Naive thymus-derived CD4-positive, alpha-beta T cell (primary cell): ENCODE measurements around the gene AGMO. TPM values are rescaled to one million over a fixed set of nuclear protein-coding genes. Genes with fewer than 3 reads are reported as not detected.

Source experiments
- ATAC-seq: fragments of 150-1000 bp; cut with Tn5 transposase; 2 replicates; pipeline ENCODE4 v1.10.0; 2021; ENCODE audit warnings: mild to moderate bottlenecking, moderate library complexity
- CTCF ChIA-PET: fragments of 350-600 bp; sonication (Branson Sonifier 250); formaldehyde crosslinking; loops from one replicate; lab custom pipeline; 2021; ENCODE audit warnings: antibody characterized with exemption; lab: Charles Lee
- POLR2A ChIA-PET: fragments of 350-600 bp; sonication (Branson Sonifier 250); formaldehyde crosslinking; loops from one replicate; lab custom pipeline; 2021; ENCODE audit warnings: antibody characterized with exemption, inconsistent platforms; lab: Charles Lee
- DNase-seq, 9 donors: peaks; one replicate each; pipeline versions ENCODE4 v3.0.0 to v3.0.0-alpha.2; 2020 to 2022; ENCODE audit warnings: mixed read lengths in 1 of 9
- H3K27ac ChIP-seq: one replicate; pipeline ENCODE4 v1.7.0; 2013; ENCODE audit warnings: mild to moderate bottlenecking, low read depth, low read length, moderate library complexity
- H3K27me3 ChIP-seq, 2 donors: one replicate each; pipeline ENCODE4 v1.7.0; 2013; ENCODE audit warnings: low read length in 2 of 2, mild to moderate bottlenecking in 2 of 2, moderate library complexity in 2 of 2; ENCODE audit not compliant: control insufficient read depth in 2 of 2, insufficient read depth in 2 of 2
- H3K36me3 ChIP-seq, 3 experiments: 1 replicate in 2 of 3; 2 replicates in 1 of 3; pipeline ENCODE4 v1.7.0; 2013; ENCODE audit warnings: low read length in 3 of 3, mild to moderate bottlenecking in 3 of 3, moderate library complexity in 1 of 3; ENCODE audit not compliant: insufficient read depth in 3 of 3, control insufficient read depth in 2 of 3
- H3K4me1 ChIP-seq, 2 donors: one replicate each; pipeline ENCODE4 v1.7.0; 2013; ENCODE audit warnings: low read length in 2 of 2, mild to moderate bottlenecking in 2 of 2, moderate library complexity in 1 of 2; ENCODE audit not compliant: control insufficient read depth in 2 of 2, insufficient read depth in 2 of 2
- H3K4me3 ChIP-seq: 2 replicates; pipeline ENCODE4 v1.7.0; 2013; ENCODE audit warnings: mild to moderate bottlenecking, low read length
- H3K9me3 ChIP-seq, 3 experiments: 1 replicate in 2 of 3; 2 replicates in 1 of 3; pipeline ENCODE4 v1.7.0; 2013; ENCODE audit warnings: low read length in 3 of 3; ENCODE audit not compliant: control insufficient read depth in 2 of 3
- H3K27ac Mint-ChIP-seq, 9 donors: one replicate each; pipeline ENCODE4 v1.8.0; 2020 to 2022; ENCODE audit warnings: mixed read lengths in 9 of 9, mild to moderate bottlenecking in 8 of 9, moderate library complexity in 5 of 9, inconsistent platforms in 2 of 9
- H3K27me3 Mint-ChIP-seq, 5 donors: one replicate each; pipeline ENCODE4 v1.8.0; 2021 to 2022; ENCODE audit warnings: mixed read lengths in 5 of 5, mild to moderate bottlenecking in 1 of 5
- H3K36me3 Mint-ChIP-seq, 5 donors: one replicate each; pipeline ENCODE4 v1.8.0; 2020 to 2022; ENCODE audit warnings: mixed read lengths in 5 of 5, mild to moderate bottlenecking in 3 of 5, inconsistent platforms in 1 of 5
- H3K4me1 Mint-ChIP-seq, 7 donors: one replicate each; pipeline ENCODE4 v1.8.0; 2020 to 2022; ENCODE audit warnings: mixed read lengths in 7 of 7, mild to moderate bottlenecking in 3 of 7, inconsistent platforms in 1 of 7
- H3K4me3 Mint-ChIP-seq, 10 donors: one replicate each; pipeline ENCODE4 v1.8.0; 2020 to 2022; ENCODE audit warnings: mild to moderate bottlenecking in 10 of 10, mixed read lengths in 10 of 10, moderate library complexity in 6 of 10, inconsistent platforms in 2 of 10
- H3K9me3 Mint-ChIP-seq, 11 donors: one replicate each; pipeline ENCODE4 v1.8.0; 2020 to 2022; ENCODE audit warnings: mixed read lengths in 11 of 11, mild to moderate bottlenecking in 4 of 11, inconsistent platforms in 1 of 11, moderate library complexity in 1 of 11
- intact Hi-C, 2 donors: fragments of 100-400 bp; cut with micrococcal nuclease; formaldehyde crosslinking; loops; one replicate each; pipeline ENCODE4 v1.15.1; 2023
- polyA plus RNA-seq, 2 donors: library from polyadenylated mRNA; unstranded; fragments of 300-500 nt; fragmentation: Illumina TruSeq; gene quantifications; one replicate each; pipeline ENCODE4 v1.2.3, GENCODE V29; 2021
- total RNA-seq, 6 experiments: library from RNA in 5 of 6; stranded (reverse) in 5 of 6; gene quantifications; 1 replicate in 5 of 6; 2 replicates in 1 of 6; pipeline ENCODE4 v1.2.3 and lab custom pipeline; 2021 to 2026

AGMO gene
- total and polyA plus RNA-seq, 7 experiments from 2014 or later, result not detected

DNA sequence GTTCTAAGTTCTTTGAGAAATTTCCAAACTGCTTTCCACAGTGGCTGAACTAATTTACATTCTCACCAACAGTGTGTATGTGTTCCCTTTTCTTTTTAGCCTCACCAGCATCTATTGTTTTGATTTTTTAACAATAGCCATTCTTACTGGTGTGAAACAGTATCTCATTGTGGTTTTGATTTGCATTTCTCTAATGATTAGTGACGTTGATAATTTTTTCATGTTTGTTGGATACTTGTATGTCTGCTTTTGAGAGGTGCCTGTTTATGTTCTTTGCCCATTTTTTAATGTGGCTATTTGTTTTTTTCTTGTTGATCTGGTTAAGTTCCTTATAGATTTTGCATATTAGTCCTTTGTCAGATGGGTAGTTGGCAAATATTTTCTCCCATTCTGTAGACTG lies 191.4 kb downstream of the AGMO start:
- Mint-ChIP-seq H3K9me3 (peaks cover 0 to 17% (median 1%) of the 10 kb centered on the region in 11 donors), H3K27ac (no peak overlapping the region), H3K4me3 (no peak overlapping the region), H3K27me3 (no peaks in the 10 kb centered on the region), H3K36me3 (no peaks in the 10 kb centered on the region), H3K4me1 (no peaks in the 10 kb centered on the region)
- Histone ChIP-seq H3K4me3 (no peak overlapping the region), H3K36me3 (no peaks in the 10 kb centered on the region), H3K27ac (no peak overlapping the region), H3K4me1 (no peaks in the 10 kb centered on the region), H3K9me3 (peaks cover 0 to 3% (median 0%) of the 10 kb centered on the region in 3 experiments), H3K27me3 (no peaks in the 10 kb centered on the region)
- ATAC-seq (no peak), DNase-seq (no peak)
- POLR2A ChIA-PET, result no interaction called here
- CTCF ChIA-PET, result no interaction called here
- intact Hi-C loops, result no loop called here

DNA sequence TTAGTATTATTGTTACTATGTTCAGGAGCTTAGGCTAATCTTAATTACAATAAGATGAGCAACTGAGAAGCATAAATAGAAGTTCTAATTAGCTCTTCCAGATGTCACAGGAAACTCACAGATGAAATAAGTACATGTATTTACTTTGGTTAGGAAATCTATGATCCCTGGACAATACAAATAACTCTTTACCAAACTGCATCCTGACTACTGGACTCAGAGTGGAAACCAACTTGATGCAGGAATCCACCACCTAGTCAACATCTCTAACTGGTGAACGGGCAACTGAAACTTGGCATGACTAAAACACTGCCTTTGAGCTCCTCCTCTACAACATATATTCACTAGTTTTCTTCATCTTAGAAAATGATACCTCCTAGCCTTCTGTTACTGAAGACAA lies 193.2 kb downstream of the AGMO start:
- Mint-ChIP-seq H3K4me3 (no peak overlapping the region), H3K27me3 (no peaks in the 10 kb centered on the region), H3K36me3 (no peaks in the 10 kb centered on the region), H3K27ac (no peak overlapping the region), H3K4me1 (no peaks in the 10 kb centered on the region), H3K9me3 (peaks cover 0 to 17% (median 1%) of the 10 kb centered on the region in 11 donors)
- intact Hi-C loops, result no loop called here
- no peak for DNase-seq
- ATAC-seq, result no peak
- Histone ChIP-seq H3K27me3 (no peaks in the 10 kb centered on the region), H3K9me3 (no peaks in the 10 kb centered on the region), H3K4me1 (no peaks in the 10 kb centered on the region), H3K36me3 (no peaks in the 10 kb centered on the region), H3K27ac (no peak overlapping the region), H3K4me3 (no peak overlapping the region)
- ChIA-PET CTCF (no interaction called here), POLR2A (no interaction called here)

DNA sequence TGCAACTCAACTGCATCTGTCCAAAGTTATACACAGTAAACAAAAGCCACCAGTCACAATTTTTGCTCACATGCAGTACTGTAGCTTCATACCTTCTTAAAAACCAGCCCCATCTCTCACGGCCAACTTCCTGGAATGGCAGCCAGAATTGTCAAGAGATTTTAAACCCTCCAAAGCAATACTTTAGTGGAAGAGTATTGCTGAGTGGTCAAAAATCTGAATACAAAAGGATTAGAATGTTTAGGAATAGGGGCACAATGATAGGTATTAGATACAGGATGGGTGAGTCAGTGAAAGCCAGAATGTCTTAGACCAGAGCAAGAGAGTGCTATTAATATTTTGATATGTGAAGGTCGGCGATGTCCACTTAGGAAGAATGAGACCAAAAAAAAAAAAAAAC lies 193.9 kb downstream of the AGMO start:
- H3K4me1 ChIP-seq, result no peaks in the 10 kb centered on the region
- intact Hi-C loops, result no loop called here
- ATAC-seq (no peak), DNase-seq (no peak)
- ChIA-PET POLR2A (no interaction called here), CTCF (no interaction called here)
- Mint-ChIP-seq H3K9me3 (peaks cover 0 to 17% (median 1%) of the 10 kb centered on the region in 11 donors), H3K27ac (no peak overlapping the region), H3K36me3 (no peaks in the 10 kb centered on the region), H3K4me1 (no peaks in the 10 kb centered on the region), H3K27me3 (no peaks in the 10 kb centered on the region), H3K4me3 (no peak overlapping the region)
- no peaks in the 10 kb centered on the region for H3K9me3 ChIP-seq
- H3K4me3 ChIP-seq, result no peak overlapping the region
- H3K27ac ChIP-seq, result no peak overlapping the region
- H3K27me3 ChIP-seq, result no peaks in the 10 kb centered on the region
- H3K36me3 ChIP-seq, result no peaks in the 10 kb centered on the region

DNA sequence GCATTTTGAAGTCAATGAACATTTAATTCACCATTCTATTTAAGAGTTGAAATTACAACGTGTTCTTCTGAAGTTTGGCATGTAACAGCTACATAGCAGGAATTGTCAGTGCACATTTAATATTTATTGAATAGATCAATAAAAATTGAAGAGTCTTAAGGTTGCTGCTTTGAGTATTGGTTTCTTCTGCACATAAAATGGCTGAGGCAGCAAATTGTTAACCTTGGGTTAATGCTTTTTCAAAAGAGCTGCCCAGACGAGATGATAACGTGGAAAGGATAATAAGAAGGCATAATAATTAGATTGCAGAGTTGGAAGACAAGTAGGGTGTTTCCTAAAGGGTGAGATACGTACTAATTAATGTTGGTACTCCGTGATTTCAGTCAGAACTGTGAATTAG lies 203.7 kb downstream of the AGMO start:
- H3K4me1 ChIP-seq, result no peaks in the 10 kb centered on the region
- H3K27ac ChIP-seq, result no peak overlapping the region
- Mint-ChIP-seq H3K27ac (no peak overlapping the region), H3K36me3 (no peaks in the 10 kb centered on the region), H3K9me3 (peaks cover 0 to 3% (median 0%) of the 10 kb centered on the region in 11 donors), H3K4me1 (no peaks in the 10 kb centered on the region), H3K4me3 (no peak overlapping the region), H3K27me3 (no peaks in the 10 kb centered on the region)
- ChIA-PET POLR2A (no interaction called here), CTCF (no interaction called here)
- intact Hi-C loops, result no loop called here
- DNase-seq, result no peak
- no peaks in the 10 kb centered on the region for H3K9me3 ChIP-seq
- ATAC-seq, result no peak
- H3K27me3 ChIP-seq, result no peaks in the 10 kb centered on the region
- no peaks in the 10 kb centered on the region for H3K36me3 ChIP-seq
- H3K4me3 ChIP-seq, result no peak overlapping the region

DNA sequence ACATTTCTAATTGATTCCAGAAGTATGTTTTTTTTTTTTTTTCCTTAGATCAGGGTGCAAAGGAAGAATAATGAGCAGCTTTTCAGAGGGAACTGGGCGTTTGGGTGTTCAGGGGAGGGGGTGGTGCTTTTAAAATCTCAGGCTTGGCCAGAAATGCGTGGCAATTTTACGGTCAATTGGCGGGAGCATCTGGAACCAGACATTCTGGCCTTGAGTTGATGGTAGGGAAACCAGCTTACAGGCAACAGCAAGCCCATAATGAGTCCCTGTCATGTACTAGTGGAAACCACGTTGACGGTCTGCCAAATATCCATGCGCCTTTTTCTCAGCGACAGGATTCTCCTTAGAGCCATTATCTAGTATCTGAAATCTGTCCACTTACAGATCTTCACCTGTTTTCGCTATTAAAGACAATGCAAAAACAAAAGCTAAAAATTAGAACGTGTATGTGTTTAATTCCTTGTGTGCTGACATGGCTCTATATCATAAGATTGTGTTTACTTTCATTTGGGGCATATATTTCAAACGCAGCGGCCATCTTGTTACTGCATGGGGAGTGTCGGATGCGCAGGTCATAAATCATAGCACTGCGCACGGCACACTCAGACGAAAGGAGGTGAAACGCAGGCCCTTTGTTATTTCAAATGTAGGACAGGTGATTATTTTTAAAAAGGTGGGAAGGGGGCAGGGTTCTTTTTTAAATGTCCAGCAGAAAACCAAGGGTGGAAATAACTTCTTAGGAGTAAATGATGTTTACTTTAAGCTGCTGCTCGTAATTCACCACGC lies 209.2 kb downstream of the AGMO start:
- H3K36me3 ChIP-seq, result no peaks in the 10 kb centered on the region
- Mint-ChIP-seq H3K4me3 (no peak overlapping the region), H3K4me1 (no peaks in the 10 kb centered on the region), H3K36me3 (no peaks in the 10 kb centered on the region), H3K27ac (peak overlapping the region in 1 of 9 donors; percentile 42), H3K27me3 (no peaks in the 10 kb centered on the region), H3K9me3 (peaks cover 0 to 8% (median 2%) of the 10 kb centered on the region in 11 donors)
- intact Hi-C loops, result no loop called here
- no peaks in the 10 kb centered on the region for H3K9me3 ChIP-seq
- POLR2A ChIA-PET, result no interaction called here
- ATAC-seq, result no peak
- no peak overlapping the region for H3K27ac ChIP-seq
- H3K4me3 ChIP-seq, result no peak overlapping the region
- CTCF ChIA-PET, result no interaction called here
- DNase-seq, result no peak
- no peaks in the 10 kb centered on the region for H3K27me3 ChIP-seq
- no peaks in the 10 kb centered on the region for H3K4me1 ChIP-seq

DNA sequence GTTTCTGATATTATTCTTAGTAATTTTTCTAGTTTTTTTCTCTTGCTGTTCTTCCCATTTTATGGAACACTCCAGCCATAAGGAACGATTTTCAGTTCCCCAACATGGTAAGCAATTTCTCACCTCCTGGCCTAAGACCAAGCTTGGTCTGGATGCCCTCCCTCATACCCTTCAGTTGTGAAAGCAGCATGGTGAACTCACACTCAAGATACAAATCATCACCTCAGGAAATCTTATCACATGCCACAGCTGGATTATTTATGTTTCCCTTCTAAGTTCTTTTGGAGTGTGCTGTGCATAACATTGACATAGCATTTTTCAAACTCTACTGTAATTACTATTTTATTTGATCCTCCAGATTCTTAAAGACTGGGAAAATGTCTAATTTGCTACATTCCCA lies 216.6 kb downstream of the AGMO start:
- ATAC-seq (no peak), DNase-seq (no peak)
- Mint-ChIP-seq H3K27ac (no peak overlapping the region), H3K4me1 (no peaks in the 10 kb centered on the region), H3K36me3 (no peaks in the 10 kb centered on the region), H3K27me3 (no peaks in the 10 kb centered on the region), H3K9me3 (peaks cover 0 to 8% (median 2%) of the 10 kb centered on the region in 11 donors), H3K4me3 (no peak overlapping the region)
- H3K4me3 ChIP-seq, result no peak overlapping the region
- CTCF ChIA-PET, result no interaction called here
- no peaks in the 10 kb centered on the region for H3K9me3 ChIP-seq
- H3K36me3 ChIP-seq, result no peaks in the 10 kb centered on the region
- H3K4me1 ChIP-seq, result no peaks in the 10 kb centered on the region
- intact Hi-C loops, result no loop called here
- POLR2A ChIA-PET, result no interaction called here
- no peaks in the 10 kb centered on the region for H3K27me3 ChIP-seq
- no peak overlapping the region for H3K27ac ChIP-seq

DNA sequence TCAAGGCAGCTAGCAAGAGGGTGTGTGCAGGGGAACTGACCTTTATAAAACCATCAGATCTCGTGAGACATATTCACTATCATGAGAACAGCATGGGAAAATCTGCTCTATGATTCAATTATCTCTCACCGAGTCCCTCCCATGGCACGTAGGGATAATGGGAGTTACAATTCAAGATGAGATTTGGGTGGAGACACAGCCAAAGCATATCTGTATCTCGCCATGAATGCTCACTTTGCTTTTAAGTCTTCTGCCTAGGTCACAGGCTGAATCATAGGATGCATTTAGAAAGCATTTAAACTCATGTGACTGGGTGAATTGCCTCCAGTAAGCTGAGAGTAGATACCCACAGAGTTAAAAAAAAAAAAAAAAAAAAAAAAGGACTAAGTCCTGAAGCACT lies 220.0 kb downstream of the AGMO start:
- no peak overlapping the region for H3K4me3 Mint-ChIP-seq
- POLR2A ChIA-PET, result interaction anchor here (0.7 kb wide), 1 partner anchor 18 kb away, joined by 3 read pairs; no protein-coding TSS in a partner anchor
- H3K27ac ChIP-seq, result no peak overlapping the region
- CTCF ChIA-PET, result no interaction called here
- ATAC-seq (no peak), DNase-seq (no peak)
- H3K36me3 ChIP-seq, result no peaks in the 10 kb centered on the region
- intact Hi-C loops, result no loop called here
- H3K4me1 Mint-ChIP-seq, result no peaks in the 10 kb centered on the region
- H3K9me3 Mint-ChIP-seq, result peaks cover 0 to 13% (median 2%) of the 10 kb centered on the region in 11 donors
- no peaks in the 10 kb centered on the region for H3K9me3 ChIP-seq
- H3K36me3 Mint-ChIP-seq, result no peaks in the 10 kb centered on the region
- H3K4me1 ChIP-seq, result no peaks in the 10 kb centered on the region
- H3K4me3 ChIP-seq, result no peak overlapping the region
- H3K27me3 Mint-ChIP-seq, result no peaks in the 10 kb centered on the region
- H3K27me3 ChIP-seq, result no peaks in the 10 kb centered on the region
- no peak overlapping the region for H3K27ac Mint-ChIP-seq
